Suppressor macrophage treated with lipopolysaccharide for 4 hours (primary cell): ENCODE data around the gene LRRC37B.
"Not testable (repeated sequence)": the region's sequence is repeated elsewhere in the genome, so short reads cannot be mapped to it uniquely, and the experiment has no call there.

Experiments
- DNase-seq: peaks from one replicate; pipeline ENCODE4 v3.0.0-alpha.2; 2020

The LRRC37B gene

DNA sequence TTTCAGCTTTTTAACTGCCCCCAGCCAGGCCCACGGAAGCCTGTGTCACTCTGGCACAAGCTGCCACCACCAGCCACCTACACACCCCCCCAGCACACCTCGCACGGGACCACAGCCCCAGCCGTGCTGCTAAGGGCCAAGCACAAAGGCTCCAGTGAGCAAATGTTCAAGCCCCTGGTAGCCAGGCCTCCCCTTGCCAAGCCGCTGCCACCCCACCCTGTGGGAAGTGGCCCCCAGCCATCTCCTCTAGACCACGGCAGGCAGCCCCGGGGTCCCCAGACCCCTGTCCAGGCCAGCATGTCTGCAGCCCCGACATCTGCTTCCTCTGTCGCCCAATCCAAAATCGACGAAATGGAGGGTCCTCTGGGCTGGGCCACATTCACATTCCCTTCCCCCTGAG, 35.1 kb downstream of the LRRC37B start:
- not testable (repeated sequence) for DNase-seq

DNA sequence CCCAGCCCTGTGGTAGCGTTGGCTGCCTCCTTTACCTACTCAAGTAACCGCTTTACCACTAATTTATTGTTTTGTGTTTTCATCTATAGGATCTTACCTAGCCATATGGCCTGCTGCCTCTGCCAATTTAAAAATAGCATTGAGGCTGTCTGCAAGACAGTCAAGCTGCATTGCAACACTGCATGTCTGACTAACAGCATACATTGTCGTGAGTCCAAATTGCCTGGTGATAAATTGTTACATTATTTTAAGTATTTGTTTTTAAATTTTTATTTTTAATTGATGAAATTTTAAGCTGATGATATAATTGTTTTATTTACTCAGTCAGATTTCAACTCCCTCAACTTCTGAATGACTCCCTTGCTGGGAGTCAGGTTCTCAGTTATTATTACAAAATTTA, 38.4 kb downstream of the LRRC37B start:
- DNase-seq = not testable (repeated sequence)

DNA sequence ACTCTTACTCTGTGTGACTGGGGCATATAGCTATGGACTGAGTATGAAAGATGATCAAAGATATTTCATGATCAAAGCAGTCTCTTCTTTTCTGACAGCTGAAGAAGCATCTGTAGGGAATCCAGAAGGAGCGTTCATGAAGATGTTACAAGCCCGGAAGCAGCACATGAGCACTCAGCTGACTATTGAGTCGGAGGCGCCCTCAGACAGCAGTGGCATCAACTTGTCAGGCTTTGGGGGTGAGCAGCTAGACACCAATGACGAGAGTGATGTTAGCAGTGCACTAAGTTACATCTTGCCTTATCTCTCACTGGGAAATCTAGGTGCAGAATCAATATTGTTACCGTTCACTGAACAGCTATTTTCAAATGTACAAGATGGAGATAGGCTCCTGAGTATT, 40.5 kb downstream of the LRRC37B start:
- DNase-seq = not testable (repeated sequence)

DNA sequence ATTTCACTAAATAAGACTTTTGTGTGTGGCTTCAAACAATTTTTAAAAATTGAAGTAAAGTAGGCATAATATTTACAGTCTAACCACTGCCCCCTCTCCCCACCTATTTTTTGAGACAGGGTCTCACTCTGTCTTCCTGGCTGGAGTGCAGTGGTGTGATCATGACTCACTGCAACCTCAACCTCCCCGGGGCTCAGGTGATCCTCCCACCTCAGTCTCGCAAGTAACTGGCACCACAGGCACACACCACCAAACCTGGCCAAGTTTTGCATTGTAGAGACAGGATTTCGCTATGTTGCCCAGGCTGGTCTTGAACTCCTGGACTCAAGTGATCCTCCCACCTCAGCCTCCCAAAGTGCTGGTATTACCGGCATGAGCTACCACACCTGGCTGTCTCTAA, 47.8 kb downstream of the LRRC37B start:
- not testable (repeated sequence) for DNase-seq

DNA sequence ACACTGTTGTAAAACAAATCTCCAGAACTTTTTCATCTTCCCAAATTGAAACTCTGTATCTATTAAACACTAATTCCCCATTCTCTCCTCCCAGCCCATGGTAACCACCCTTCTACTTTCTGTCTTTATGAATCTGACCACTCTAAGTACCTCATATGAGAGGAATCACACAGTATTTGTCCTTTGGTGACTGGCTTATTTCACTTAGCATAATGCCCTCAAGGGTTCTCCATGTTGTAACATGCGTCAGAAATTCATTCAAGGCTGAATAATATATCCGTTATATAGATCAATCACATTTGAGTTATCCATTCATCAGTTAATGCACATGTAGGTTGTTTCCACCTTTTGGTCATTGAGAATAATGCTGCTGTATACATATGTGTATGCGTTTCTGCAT, 48.2 kb downstream of the LRRC37B start:
- DNase-seq = not testable (repeated sequence)

DNA sequence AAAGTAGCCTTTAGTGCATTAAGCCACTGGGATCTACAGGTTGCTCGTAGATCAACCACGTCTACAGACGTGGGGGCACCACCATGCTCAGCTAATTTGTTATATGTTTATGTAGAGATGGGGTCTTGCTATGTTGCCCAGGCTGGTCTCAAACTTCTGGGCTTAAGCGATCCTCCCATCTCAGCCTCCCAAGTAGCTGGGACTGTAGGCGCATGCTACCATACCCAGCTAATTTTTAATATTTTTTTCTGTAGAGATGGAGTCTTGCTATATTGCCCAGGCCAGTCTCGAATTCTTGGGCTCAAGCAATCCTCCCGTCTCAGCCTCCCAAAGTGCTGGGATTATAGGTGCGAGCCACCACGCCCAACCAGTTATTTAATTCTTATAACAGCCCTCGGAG, 49.3 kb downstream of the LRRC37B start:
- not testable (repeated sequence) for DNase-seq

DNA sequence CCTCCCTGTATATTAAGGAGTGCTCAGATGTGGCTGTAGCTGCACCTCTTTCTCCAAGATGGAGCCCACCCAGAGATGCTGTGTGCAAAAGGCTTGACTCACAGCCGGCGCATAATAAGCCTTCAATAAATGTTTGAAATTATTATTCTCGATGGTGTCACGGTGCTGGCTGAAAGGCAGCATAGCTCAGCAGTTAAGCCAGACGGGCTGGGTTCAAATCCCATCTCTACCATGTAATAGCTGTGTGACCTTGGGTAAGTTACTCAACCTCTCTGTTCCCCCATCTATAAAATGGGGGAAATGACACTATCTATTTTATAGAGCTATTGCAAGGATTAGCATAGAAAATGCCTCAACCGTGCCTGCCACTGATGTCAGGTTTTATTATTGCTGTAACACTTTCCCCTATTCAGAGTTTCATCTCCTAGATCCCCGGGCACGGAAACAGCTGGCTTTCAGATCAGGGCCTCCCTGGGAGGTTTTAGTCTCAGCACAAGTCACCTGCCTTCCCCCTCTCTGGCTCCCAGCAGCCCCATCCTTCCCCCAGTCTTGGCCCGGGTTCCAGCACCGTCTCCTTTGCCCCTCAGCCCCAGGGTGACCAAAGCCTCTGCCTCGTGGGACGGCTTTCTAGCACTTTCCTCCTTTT, 50.4 kb downstream of the LRRC37B start:
- not testable (repeated sequence) for DNase-seq

DNA sequence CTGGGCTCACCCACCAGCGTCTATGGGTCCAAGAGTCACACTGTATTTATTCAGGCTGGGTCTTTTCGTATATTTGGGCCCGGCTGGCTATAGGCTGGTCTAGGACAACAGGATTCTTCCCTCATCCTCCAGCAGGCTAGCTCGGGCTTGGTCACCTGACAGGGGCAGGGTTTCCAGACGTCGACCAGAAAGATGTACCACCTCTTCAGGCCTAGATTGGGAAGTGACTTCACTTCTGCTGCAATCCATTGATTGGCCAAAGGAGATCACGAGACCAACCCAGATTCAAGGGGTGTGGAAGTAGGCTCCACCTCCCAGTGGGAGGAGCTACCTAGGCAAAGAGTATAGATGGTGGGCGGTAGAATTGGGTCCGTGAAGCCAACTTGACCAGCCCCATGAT, 53.5 kb downstream of the LRRC37B start:
- not testable (repeated sequence) for DNase-seq

DNA sequence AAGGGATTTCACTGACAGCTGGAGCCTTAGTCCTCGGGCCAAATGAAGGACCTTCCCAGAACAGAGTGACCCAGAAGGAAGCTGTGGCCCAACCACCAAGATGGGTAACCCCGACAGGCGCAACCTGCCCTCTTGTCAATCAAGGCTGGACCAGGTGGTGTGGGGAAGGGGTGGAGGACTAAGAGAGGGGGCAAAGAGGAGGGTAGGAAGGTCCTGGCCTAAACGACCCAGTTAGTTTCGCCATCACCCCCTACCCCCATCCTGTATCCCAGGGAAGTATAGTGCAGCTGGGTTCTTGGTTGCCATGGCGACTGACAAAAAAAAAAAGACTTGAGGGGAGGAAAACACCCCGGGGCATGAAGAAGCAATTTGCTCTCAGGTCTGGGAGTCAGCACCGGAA, 54.7 kb downstream of the LRRC37B start:
- not testable (repeated sequence) for DNase-seq

DNA sequence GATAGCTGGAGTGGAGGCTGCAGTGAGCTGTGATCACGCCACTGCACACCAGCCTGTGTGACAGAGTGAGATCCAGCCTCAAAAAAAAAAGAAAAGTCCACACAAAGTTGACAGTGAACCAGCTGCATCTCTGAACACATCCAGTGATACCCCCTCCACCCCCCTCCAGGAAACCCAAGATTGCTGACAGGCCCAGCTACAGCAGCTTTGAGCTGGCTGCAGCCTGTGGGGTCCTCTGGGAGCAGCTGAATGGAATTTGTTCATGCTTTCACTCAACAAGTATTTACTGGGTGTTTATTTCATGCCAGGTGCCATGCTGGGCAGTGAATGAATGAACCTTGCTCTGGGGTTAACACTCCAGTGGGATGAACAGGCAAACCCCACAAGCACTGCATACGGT, 56.9 kb downstream of the LRRC37B start:
- not testable (repeated sequence) for DNase-seq

DNA sequence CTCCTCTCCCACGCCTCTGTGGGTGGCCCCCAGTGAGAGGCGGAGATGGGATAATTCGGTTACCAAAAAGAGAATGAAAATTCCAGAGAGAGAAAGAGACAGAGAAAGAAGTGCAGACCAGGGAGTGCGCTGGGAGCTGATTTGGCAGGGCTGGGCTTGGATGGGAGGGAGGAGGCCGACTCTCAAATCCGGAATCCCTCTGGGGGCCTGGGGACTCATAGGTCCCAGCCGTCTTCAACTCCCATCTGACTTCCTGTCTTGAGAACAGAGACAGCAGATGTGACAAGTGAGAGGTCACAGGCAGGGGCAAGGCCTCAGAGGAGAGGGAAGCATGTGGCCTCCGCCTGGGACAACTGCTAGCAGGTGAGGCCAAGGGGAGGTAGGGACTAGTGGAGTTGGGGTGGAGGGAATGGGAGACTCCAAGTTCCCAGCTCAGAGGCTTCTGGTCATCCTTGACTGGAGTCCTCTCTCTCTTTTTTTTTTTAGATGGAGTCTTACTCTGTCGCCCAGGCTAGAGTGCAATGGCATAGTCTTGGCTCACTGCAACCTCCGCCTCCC, 59.0 kb downstream of the LRRC37B start:
- not testable (repeated sequence) for DNase-seq

DNA sequence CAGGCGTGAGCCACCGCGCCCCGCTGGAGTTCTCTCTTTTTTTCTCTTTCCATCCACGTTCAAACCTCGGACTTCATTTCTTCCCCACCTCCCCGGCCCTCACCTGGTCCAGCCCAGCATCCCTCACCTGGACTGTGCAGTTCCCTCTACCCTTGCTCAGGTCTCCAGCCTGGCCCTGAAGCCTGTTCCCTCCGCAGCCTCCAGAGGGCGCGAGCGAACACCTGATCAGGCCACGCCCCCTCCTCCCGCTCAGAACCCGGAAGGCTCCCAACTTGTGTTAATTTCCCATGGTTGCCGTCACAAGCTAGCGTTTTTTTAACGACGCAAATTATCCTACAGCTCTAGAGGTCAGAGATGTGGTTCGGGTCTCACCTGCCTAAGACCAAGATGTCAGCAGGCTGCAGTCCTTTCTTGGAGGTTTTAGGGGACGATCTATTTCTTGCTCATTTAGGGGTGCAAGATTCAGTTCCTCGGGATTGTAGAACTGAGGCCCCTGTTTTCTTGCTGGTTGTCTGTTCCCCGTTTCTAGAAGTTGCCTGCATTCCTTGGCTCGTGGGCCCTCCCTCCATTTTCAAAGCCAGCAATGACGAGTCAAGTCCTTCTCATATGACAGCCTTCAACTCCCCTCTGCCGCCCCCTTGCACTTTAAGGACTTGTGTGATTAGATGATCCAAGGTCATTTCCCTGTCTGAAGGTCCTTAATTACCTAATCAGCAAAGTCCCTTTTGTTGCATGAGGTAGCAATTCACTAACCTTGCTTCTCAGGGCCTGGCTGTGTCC, 59.9 kb downstream of the LRRC37B start:
- peak; percentile 25 for DNase-seq

DNA sequence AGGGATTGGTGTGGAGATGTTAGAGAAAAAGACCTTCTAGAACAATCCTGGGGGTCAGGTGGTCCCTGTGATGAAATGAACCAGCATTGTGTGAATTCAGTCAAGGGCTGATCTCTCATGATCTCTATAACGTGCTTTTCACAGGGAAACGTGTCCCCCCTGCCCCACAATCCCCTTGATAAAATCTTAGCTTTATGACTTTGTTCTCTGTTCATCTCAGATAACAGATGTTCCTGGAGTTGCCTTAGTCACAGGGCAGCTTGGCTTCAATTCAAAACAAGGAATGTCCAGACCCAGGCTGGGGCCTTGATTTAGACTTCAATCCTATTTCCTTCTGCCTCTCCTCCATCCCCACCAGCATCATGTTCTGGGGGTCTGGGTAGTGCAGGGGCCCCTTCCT, 61.9 kb downstream of the LRRC37B start:
- DNase-seq = not testable (repeated sequence)

DNA sequence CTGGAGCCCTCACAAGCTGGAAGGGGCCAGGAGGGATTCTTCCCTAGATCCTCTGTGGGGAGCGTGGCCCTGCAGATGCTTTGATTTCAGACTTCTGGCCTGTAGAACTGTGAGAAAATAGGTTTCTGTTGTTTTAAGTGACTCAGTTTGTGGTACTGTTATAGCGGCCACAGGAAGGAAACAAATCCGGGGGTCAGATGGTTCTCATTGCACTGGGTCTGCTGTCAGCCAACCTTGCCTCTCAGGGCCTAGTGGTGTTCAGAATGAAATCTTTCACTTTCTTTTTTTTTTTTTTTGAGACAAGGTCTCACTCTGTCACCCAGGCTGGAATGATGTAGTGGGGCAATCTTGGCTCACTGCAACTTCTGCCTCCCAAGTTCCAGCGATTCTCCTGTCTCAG, 64.8 kb downstream of the LRRC37B start:
- not testable (repeated sequence) for DNase-seq

DNA sequence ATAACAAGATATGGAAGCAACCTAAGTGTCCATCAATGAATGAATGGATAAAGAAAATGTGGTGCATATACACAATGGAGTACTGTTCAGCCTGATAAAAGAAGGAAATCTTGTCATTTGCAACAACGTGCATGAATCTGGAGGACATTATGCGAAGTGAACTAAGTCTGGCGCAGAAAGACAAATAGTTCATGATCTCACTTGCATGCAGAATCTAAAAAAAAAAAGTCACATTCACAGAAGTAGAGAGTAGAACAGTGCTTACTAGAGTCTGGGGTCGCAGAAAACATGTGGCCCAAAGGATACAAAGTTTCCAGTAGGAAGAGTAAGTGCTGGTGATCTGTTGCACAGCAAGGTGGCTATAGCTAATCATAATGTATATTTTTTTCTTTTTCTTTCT, 65.9 kb downstream of the LRRC37B start:
- not testable (repeated sequence) for DNase-seq

DNA sequence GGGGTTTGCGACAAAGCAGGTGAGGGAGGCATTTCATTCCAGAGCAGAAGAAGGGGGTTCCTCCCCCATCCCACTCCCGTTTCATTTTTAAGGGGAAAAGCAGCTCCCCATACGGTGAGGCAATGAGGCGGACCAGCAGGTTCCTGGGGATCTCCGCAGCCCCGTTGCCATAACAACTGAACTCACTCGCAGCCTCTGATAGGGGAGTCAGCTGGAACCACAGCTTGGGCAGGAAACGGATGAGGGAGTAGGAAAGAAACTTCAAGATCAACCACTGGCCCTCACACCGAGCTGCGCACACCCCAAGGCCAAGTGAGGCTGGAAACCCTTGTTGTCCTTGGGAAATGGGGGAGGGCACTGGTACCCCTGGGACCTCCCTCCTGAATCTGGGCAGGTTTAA, 72.6 kb downstream of the LRRC37B start:
- peak; percentile 63 for DNase-seq

DNA sequence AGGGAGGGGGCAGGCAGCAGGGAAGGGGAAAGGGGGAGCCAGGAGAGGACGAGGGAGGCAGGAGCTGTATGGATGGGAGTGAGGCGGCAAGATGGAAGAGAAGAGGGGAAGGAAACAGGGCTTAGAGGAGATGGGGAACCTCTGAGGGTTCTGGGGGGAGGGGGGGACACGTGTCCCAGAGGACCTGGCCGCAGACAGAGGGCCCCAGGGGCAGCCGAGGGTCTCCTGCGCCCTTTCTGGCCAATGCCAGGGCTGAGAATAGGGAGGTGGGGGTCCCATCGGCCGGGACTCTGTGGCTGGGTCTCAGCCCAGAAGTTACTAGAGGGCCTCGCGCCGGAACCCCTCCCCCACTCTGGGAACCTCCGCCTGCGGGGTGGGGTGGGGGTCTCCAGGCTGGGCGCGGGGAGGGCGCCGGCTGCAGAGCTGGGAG, 76.4 kb downstream of the LRRC37B start:
- not testable (repeated sequence) for DNase-seq

DNA sequence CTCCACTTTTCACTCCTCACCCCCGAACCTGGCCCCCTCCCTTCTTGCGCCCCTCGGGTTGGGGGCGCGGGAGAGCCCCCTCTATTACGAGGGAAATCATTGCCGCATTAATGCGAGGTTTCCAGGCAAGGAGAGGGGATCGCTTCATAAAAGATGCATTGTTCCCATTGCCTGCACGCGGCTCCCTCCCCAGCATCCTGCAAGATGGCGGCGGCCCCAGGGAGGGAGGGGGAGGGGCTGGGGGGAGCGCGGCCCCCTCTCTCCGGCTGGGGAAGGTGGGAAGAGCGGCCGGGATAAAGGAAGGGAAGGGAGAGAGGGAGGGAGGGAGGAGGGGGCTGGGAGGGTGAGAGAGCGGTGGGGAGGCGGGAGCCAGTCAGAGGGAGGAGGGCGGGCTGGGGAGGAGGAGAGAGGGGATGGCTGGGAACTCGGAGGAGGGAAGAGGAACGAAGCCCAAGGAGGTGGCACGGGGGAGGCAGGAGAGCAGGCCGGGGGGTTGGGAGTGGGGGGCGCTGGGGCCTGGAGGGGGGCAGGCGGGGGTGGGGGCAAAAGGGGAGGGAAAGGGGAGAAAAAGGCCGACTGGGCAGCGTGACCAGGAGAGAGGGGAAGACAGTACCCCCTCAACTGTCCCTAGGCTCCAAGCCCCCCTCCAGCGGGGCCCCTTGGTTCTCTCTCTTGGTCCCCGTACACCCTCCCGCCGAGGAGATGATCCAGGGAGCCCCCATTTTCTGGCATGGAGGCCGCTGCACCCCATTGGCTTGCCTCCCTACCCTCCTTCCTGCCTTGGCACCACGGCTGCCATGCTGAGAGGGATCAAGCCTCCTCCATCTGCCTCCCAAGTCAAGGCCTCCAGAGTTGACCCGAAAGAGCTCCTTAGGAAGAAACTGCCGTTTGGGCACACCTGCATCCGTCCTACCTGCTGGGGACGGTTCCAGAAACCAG, 77.1 kb downstream of the LRRC37B start:
- DNase-seq = not testable (repeated sequence)

DNA sequence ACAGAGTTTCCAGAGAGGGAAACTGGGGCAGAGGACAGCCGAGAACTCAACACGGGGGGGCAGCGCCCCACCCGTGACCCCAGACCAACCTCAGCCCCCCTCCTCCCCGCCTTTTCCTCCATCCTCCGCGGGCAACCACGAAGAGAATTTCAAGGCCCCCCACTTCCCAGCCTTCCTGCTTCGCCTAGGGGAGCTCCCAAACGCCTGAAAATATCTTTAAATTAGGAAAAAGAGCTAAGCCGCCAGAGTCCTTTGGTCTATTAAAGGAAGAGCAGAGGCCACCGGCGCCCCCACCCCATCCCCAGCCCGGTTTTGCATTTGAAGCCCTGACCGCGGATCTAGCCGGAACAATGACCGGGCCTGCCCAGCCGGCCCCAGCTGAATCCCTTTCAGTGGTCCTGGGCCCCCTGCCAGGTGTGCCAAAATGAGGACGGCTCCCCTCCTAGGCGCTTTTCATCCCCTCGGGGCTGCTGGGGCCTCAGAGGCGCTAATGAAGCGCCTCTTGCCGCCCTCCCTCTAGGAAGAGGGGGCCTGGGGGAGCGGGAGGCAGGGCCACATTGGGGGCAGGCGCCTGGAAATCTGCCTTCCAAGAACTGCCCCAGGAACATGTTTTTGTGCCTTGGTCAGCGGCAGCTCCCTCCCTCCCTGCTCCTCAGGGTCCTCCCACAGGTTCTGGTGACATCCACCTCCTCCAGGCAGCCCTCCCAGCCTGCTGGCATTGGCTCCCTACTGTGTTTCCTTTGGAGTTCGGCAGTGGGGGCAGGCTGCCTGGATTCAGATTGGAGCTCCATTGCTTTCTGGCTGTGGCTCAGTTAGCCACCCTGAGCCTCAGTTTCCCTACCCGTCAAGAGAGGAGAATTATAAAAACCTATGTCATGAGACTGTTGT, 78.0 kb downstream of the LRRC37B start:
- DNase-seq = not testable (repeated sequence)

DNA sequence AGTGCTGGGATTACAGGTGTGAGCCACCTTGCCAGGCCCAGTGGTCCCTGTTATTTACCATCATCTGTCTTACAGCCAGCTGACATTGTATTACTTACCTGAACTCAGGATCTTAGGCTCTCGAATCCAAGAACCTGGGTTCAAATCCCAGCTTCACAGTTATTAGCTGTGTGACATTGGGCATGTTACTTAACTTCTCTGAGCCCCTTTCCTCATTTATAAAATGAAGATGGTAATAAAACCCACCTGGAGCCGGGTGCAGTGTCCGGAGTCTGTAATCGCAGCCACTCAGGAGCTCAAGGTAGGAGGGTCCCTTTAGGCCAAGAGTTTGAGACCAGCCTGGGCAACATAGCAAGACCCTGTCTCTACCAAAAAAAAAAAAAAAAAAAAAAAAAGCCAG, 79.7 kb downstream of the LRRC37B start:
- not testable (repeated sequence) for DNase-seq

DNA sequence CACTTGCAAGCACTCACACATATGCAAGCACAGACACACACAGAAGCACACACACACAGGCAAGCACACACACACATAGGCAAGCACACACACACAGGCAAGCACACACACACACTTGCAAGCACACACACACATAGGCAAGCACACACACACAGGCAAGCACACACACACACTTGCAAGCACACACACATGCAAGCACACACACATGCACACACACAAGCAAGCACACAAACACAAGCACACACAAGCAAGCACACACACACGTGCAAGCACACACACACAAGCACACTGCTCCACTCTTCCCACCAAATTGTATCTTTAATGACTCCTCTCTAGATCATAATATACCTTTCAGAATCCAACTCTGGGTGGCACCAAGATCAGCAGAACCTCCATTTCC, 84.9 kb downstream of the LRRC37B start:
- not testable (repeated sequence) for DNase-seq

DNA sequence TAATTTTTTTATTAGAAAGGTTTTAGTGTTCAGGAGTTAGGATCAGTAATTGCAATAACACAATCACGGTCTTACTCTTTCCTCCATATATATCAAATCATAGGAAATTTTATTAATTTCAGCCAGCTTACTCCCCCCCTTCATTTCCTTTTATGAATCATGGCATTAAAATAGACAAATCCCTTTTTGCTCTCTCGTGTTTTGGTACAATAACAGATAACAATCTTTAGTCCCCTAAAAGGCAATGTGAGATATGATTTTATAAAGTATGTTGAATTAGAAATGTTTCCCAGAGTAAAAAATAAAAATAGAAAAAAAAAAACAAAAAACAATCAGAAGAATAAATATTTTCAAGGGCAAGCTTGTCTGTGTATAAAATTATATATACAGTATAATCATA, 92.5 kb downstream of the LRRC37B start:
- no peak for DNase-seq
